HG03432 (cell line): Measurements from ENCODE around the gene TALDO1.
"Not testable (repeated sequence)": the region's sequence is repeated elsewhere in the genome, so short reads cannot be mapped to it uniquely, and the experiment has no call there.

ENCODE experiments used
- ATAC-seq: cut with Tn5 transposase; IDR thresholded peaks from one replicate; pipeline ENCODE4 v1.9.1; 2021; ENCODE audit warnings: mild to moderate bottlenecking, moderate library complexity; ENCODE audit not compliant: unreplicated experiment

TALDO1 gene

GRCh38 chr11:733072-733471 is 14.2 kb upstream of the TALDO1 start:
- no peak for ATAC-seq

GRCh38 chr11:734541-734940 is 12.7 kb upstream of the TALDO1 start:
- not testable (repeated sequence) for ATAC-seq

GRCh38 chr11:737366-737765 is 9.9 kb upstream of the TALDO1 start:
- no peak for ATAC-seq

- ATAC-seq, result not testable (repeated sequence)
Measured at GRCh38 chr11:737899-738298, 9.4 kb upstream of the TALDO1 start.

GRCh38 chr11:742156-742546 is 5.1 kb upstream of the TALDO1 start:
- ATAC-seq, result no peak

GRCh38 chr11:742571-743201 is 4.6 kb upstream of the TALDO1 start:
- no peak for ATAC-seq

GRCh38 chr11:745428-745827 is 1.8 kb upstream of the TALDO1 start:
- ATAC-seq, result no peak

GRCh38 chr11:746289-747157 is 741 bp upstream of the TALDO1 start:
- ATAC-seq, result peak; percentile 26

- peak; percentile 1 for ATAC-seq
Measured at GRCh38 chr11:748007-748359, 719 bp downstream of the TALDO1 start.

GRCh38 chr11:749731-750130 is 2.5 kb downstream of the TALDO1 start:
- ATAC-seq, result no peak

- ATAC-seq, result no peak
Measured at GRCh38 chr11:760236-760635, 13.0 kb downstream of the TALDO1 start.

- no peak for ATAC-seq
Measured at GRCh38 chr11:761526-762108, 14.4 kb downstream of the TALDO1 start.

- ATAC-seq, result no peak
Measured at GRCh38 chr11:762421-763072, 15.3 kb downstream of the TALDO1 start.

GRCh38 chr11:763073-763463 is 15.8 kb downstream of the TALDO1 start:
- no peak for ATAC-seq

GRCh38 chr11:763549-764321 is 16.5 kb downstream of the TALDO1 start:
- ATAC-seq, result no peak

GRCh38 chr11:764322-765024 is 17.2 kb downstream of the TALDO1 start:
- no peak for ATAC-seq

- ATAC-seq, result no peak
Measured at GRCh38 chr11:765025-765801, 17.9 kb downstream of the TALDO1 start.

- ATAC-seq, result no peak
Measured at GRCh38 chr11:765802-766091, 18.5 kb downstream of the TALDO1 start.

- ATAC-seq, result no peak
Measured at GRCh38 chr11:766106-766935, 19.1 kb downstream of the TALDO1 start.
